Fibroblast of lung (primary cell): ENCODE data around the gene GALNT2. TPM values are rescaled to one million over a fixed set of nuclear protein-coding genes. Genes with fewer than 3 reads are reported as not detected.

Experiments
- DNase-seq, 2 donors: peaks; one replicate each; pipeline versions ENCODE4 v3.0.0 to v3.0.0-alpha.2; 2010; ENCODE audit warnings: low read depth in 2 of 2
- H2AFZ ChIP-seq: 2 replicates; pipeline ENCODE4 v1.5.1; 2012; ENCODE audit warnings: low read length, control low read depth, inconsistent platforms
- H3K27ac ChIP-seq: 2 replicates; pipeline ENCODE4 v1.5.1; 2011; ENCODE audit warnings: low read length, control low read depth; ENCODE audit not compliant: insufficient read depth
- H3K27me3 ChIP-seq: 2 replicates; pipeline ENCODE4 v1.5.1; 2011; ENCODE audit warnings: mild to moderate bottlenecking, low read length; ENCODE audit not compliant: control insufficient read depth, insufficient read depth
- H3K36me3 ChIP-seq: 2 replicates; pipeline ENCODE4 v1.5.1; 2011; ENCODE audit warnings: low read length; ENCODE audit not compliant: control insufficient read depth, insufficient read depth
- H3K4me1 ChIP-seq: 2 replicates; pipeline ENCODE4 v1.5.1; 2011; ENCODE audit warnings: low read length; ENCODE audit not compliant: control insufficient read depth, insufficient read depth; ENCODE audit errors: extremely low read depth
- H3K4me2 ChIP-seq: 2 replicates; pipeline ENCODE4 v1.5.1; 2011; ENCODE audit warnings: low read length, control low read depth; ENCODE audit not compliant: insufficient read depth; ENCODE audit errors: extremely low read depth
- H3K4me3 ChIP-seq, 4 experiments: fragments of 200-600 bp in 1 of 4; sonication (generic) in 1 of 4; replicated peaks in 1 of 4; 2 replicates each; pipeline ENCODE4 v1.5.1; 2011 to 2016; ENCODE audit warnings: low read length in 4 of 4, low read depth in 3 of 4, mild to moderate bottlenecking in 3 of 4, control low read depth in 2 of 4, inconsistent platforms in 1 of 4, mixed read lengths in 1 of 4; ENCODE audit not compliant: insufficient read depth in 1 of 4; ENCODE audit errors: control extremely low read depth in 1 of 4
- H3K79me2 ChIP-seq: 2 replicates; pipeline ENCODE4 v1.5.1; 2012; ENCODE audit warnings: mild to moderate bottlenecking, low read length, inconsistent platforms; ENCODE audit not compliant: control insufficient read depth, insufficient read depth
- H3K9ac ChIP-seq: 2 replicates; pipeline ENCODE4 v1.5.1; 2011; ENCODE audit warnings: mild to moderate bottlenecking, low read length, control low read depth; ENCODE audit not compliant: insufficient read depth
- H3K9me3 ChIP-seq: 2 replicates; pipeline ENCODE4 v1.5.1; 2012; ENCODE audit warnings: low read depth, low read length; ENCODE audit not compliant: control insufficient read depth, insufficient read depth
- H4K20me1 ChIP-seq: 2 replicates; pipeline ENCODE4 v1.5.1; 2011; ENCODE audit warnings: low read length; ENCODE audit not compliant: control insufficient read depth, insufficient read depth; ENCODE audit errors: extremely low read depth
- CTCF ChIP-seq, 2 donors: IDR thresholded peaks in 1 of 2; conservative IDR thresholded peaks in 1 of 2; 1 replicate in 1 of 2; 2 replicates in 1 of 2; pipeline ENCODE4 v1.5.1; 2011 to 2012; ENCODE audit warnings: low read length in 2 of 2, control low read depth in 1 of 2, inconsistent platforms in 1 of 2, low read depth in 1 of 2, mild to moderate bottlenecking in 1 of 2
- EZH2 ChIP-seq: IDR thresholded peaks from 2 replicates; pipeline ENCODE4 v1.5.1; 2012; ENCODE audit warnings: low read length, control low read depth, mild to moderate bottlenecking; ENCODE audit errors: missing control alignments
- polyA plus RNA-seq, 2 donors: library from polyadenylated mRNA; depleted of rRNA in 1 of 2; stranded (reverse) in 1 of 2; unstranded in 1 of 2; fragments of >200 nt; gene quantifications; 2 replicates each; pipeline ENCODE4 v1.2.1, GENCODE V29; 2011 to 2012; ENCODE audit warnings: missing spikeins in 1 of 2
- total RNA-seq: library from RNA; depleted of rRNA; stranded (reverse); fragments of >200 nt; gene quantifications from 2 replicates; pipeline ENCODE4 v1.2.1, GENCODE V29; 2014

The GALNT2 gene
- total and polyA plus RNA-seq, 2 donors (not counting 1 experiment from before 2014, with no cell fraction given) = 106 to 115 TPM

- Histone ChIP-seq H3K36me3 (peaks cover 5% of the 10 kb centered on the region), H3K4me1 (no peaks in the 10 kb centered on the region), H3K4me3 (no peak overlapping the region), H2AFZ (no peak overlapping the region), H3K9ac (no peak overlapping the region), H3K9me3 (no peaks in the 10 kb centered on the region), H4K20me1 (no peaks in the 10 kb centered on the region), H3K27me3 (no peaks in the 10 kb centered on the region), H3K79me2 (no peaks in the 10 kb centered on the region), H3K27ac (no peak overlapping the region), H3K4me2 (no peak overlapping the region)
- TF ChIP-seq EZH2 (no peak), CTCF (conservative IDR thresholded peaks at IDR 0.05 in 1 of 2, IDR thresholded peaks at IDR 0.05 in 1 of 2; ENCODE audit: low read depth in 1 of 2, low read length in 2 of 2) (no peak)
- no peak for DNase-seq
Measured at GRCh38 chr1:230255116-230255515, 188.1 kb downstream of the GALNT2 start.

GRCh38 chr1:230255991-230256390 is 189.0 kb downstream of the GALNT2 start:
- no peak overlapping the region for H3K4me3 ChIP-seq
- no peak overlapping the region for H3K27ac ChIP-seq
- H3K27me3 ChIP-seq = no peaks in the 10 kb centered on the region
- H3K9me3 ChIP-seq = no peaks in the 10 kb centered on the region
- H3K36me3 ChIP-seq = peaks cover 5% of the 10 kb centered on the region
- no peak overlapping the region for H3K4me2 ChIP-seq
- H3K79me2 ChIP-seq = no peaks in the 10 kb centered on the region
- no peaks in the 10 kb centered on the region for H4K20me1 ChIP-seq
- H2AFZ ChIP-seq = no peak overlapping the region
- H3K4me1 ChIP-seq = no peaks in the 10 kb centered on the region
- no peak overlapping the region for H3K9ac ChIP-seq
- no peak for TF ChIP-seq CTCF (conservative IDR thresholded peaks at IDR 0.05 in 1 of 2, IDR thresholded peaks at IDR 0.05 in 1 of 2; ENCODE audit: low read depth in 1 of 2, low read length in 2 of 2)
- no peak for TF ChIP-seq EZH2
- no peak for DNase-seq

DNA sequence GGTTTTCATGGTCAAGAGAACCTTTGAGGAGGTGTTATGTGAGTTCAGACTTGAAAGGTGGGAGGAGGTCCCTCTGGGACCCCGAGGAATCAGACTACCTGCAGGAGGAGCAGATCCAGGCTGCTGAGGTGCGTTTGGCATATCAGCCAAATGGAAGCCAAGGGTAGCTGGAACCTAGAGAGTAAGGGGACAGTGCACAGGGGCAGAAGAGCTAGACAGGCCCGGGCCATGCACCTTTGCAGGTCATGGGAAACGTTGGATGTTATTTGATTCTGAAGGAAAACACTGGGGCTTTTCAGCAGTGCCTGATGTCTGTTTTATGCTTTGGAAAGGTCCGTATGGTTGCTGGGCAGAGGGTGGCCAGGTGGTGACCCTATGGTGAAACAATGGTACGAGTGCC is 189.9 kb downstream of the GALNT2 start:
- no peaks in the 10 kb centered on the region for H3K9me3 ChIP-seq
- no peak overlapping the region for H2AFZ ChIP-seq
- H3K4me1 ChIP-seq = no peaks in the 10 kb centered on the region
- H3K79me2 ChIP-seq = no peaks in the 10 kb centered on the region
- no peak overlapping the region for H3K4me2 ChIP-seq
- H3K36me3 ChIP-seq = peaks cover 5% of the 10 kb centered on the region
- no peaks in the 10 kb centered on the region for H3K27me3 ChIP-seq
- no peak overlapping the region for H3K27ac ChIP-seq
- no peak overlapping the region for H3K4me3 ChIP-seq
- no peak for DNase-seq
- TF ChIP-seq EZH2 (no peak), CTCF (conservative IDR thresholded peaks at IDR 0.05 in 1 of 2, IDR thresholded peaks at IDR 0.05 in 1 of 2; ENCODE audit: low read depth in 1 of 2, low read length in 2 of 2) (no peak)
- H3K9ac ChIP-seq = no peak overlapping the region
- no peaks in the 10 kb centered on the region for H4K20me1 ChIP-seq
